Measurements from ENCODE around the gene SDC3.
"Not testable (repeated sequence)": the region's sequence is repeated elsewhere in the genome, so short reads cannot be mapped to it uniquely, and the experiment has no call there.

SDC3 gene, protein sequence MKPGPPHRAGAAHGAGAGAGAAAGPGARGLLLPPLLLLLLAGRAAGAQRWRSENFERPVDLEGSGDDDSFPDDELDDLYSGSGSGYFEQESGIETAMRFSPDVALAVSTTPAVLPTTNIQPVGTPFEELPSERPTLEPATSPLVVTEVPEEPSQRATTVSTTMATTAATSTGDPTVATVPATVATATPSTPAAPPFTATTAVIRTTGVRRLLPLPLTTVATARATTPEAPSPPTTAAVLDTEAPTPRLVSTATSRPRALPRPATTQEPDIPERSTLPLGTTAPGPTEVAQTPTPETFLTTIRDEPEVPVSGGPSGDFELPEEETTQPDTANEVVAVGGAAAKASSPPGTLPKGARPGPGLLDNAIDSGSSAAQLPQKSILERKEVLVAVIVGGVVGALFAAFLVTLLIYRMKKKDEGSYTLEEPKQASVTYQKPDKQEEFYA

DNA sequence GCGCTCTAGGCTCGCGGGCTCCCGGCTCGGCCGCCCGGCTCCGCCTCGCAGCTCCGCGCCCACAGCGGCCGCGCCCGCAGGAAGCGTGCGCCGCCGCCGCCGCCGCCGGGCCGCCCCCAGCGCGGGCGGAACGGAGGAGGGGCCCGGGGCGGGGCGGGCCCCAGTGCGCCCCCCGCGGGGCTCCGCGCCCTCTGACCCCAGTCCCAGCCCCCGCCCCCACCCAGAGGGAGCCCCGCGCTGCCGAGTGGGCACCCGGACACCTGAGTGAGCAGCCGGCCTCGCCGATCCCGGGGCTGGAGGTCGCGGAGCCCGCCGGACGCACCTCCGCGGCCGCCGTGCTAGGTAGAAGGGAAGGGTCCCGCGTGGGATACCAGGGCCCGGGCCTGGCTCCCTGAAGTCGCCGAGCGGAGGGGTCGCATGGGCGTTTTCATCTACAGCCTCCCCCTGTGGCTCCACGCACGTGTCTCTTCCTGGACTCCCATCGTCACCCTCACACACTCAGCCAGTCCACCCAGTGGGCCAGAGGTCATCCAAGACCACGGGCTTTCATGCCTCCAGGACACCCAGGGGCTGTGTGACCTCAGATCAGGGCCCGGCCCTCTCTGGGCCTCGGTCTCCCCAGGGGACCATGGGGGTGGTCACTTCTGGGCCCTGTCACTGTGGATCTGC, at the start of gene SDC3:
Gene SDC3, minus strand, starts transcription at position 63 of the 669 bp plus-strand sequence. CDS start 172 bp downstream, outside the sequence.
- Histone ChIP-seq H3K9me3 (ENCODE audit: control insufficient read depth in 2 of 2, low read length in 2 of 2) (no peaks in the 10 kb centered on the region), H3K36me3 (ENCODE audit: control insufficient read depth in 2 of 2, insufficient read depth in 2 of 2, low read length in 2 of 2) (no peaks in the 10 kb centered on the region), H3K4me3 (ENCODE audit: low read length in 2 of 2) (peak within 1 kb of the TSS; percentile 69 to 86), H3K4me1 (ENCODE audit: control insufficient read depth, insufficient read depth, low read length) (peaks cover 47% of the 10 kb centered on the region), H3K27ac (ENCODE audit: low read length) (peak within 1 kb of the TSS; percentile 74), H3K9ac (ENCODE audit: low read length in 2 of 2) (peak within 1 kb of the TSS; percentile 77 to 79), H3K27me3 (ENCODE audit: control insufficient read depth in 1 of 2, insufficient read depth in 2 of 2, low read length in 2 of 2) (no peaks in the 10 kb centered on the region)

DNA sequence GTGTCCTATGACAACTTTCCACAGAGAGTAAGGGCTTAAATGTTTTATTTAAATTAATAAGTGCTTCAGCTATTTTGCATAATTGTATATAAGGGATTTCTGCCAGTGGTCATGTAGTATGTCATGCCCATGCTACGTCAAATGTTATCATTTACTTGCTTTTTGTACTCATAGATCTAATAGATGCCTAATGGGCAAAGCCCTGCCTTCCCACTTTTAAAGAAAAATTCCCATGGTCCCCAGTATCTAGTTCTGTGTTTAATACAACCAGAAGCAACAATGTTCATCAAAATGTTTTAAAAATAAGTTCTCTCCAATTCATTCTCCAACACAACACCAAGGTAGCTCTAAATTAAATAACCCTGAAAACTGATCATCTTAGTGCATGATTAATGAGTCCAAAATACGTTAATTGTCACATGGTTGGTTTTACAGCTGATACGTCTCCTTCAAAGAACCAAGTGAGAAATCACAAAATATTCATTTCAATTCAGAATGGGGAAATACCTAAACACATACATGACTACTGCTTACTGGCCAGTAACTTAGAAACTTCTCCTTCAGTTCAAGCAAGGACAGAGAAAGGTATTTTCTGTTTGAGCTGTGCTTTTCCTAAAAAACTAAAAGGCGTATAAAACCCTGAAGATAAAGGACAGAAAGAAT, 49.1 kb upstream of the SDC3 start:
- Histone ChIP-seq H3K27ac (ENCODE audit: low read length) (no peak overlapping the region), H3K27me3 (ENCODE audit: control insufficient read depth in 1 of 2, insufficient read depth in 2 of 2, low read length in 2 of 2) (no peaks in the 10 kb centered on the region), H3K4me3 (ENCODE audit: low read length in 2 of 2) (no peak overlapping the region), H3K4me1 (ENCODE audit: control insufficient read depth, insufficient read depth, low read length) (no peaks in the 10 kb centered on the region), H3K9ac (ENCODE audit: low read length in 2 of 2) (no peak overlapping the region), H3K9me3 (ENCODE audit: control insufficient read depth in 2 of 2, low read length in 2 of 2) (no peaks in the 10 kb centered on the region), H3K36me3 (ENCODE audit: control insufficient read depth in 2 of 2, insufficient read depth in 2 of 2, low read length in 2 of 2) (peaks cover 18 to 28% of the 10 kb centered on the region in 2 donors)

DNA sequence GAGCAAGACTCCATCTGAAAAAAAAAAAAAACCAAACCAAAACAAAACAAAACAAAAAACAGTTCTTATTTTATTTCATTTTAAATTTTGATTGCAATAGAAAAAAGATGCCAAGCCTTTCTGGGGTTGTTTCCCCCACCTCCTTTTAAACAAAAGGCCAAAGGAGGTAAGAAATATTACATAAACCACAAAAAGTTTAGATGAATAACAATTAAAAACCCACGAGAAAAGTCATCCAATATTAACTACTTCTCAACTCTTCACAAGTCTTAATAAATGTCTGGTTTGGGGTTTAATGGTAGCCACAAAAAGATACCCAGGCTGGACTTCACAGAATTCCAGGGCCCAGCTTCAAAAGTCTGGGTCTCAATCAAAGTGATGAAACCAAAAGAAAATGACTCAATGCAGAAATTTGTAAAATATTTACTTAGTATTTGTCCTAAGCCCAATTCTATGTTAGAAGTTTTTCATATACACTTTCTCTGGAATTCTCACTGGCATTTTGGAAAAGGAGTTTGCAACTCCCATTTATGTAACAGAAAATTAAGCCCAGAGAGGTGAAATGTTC, 47.0 kb upstream of the SDC3 start:
- no peaks in the 10 kb centered on the region for H3K27me3 ChIP-seq (ENCODE audit: control insufficient read depth in 1 of 2, insufficient read depth in 2 of 2, low read length in 2 of 2)
- H3K36me3 ChIP-seq (ENCODE audit: control insufficient read depth in 2 of 2, insufficient read depth in 2 of 2, low read length in 2 of 2), result peaks cover 28 to 37% of the 10 kb centered on the region in 2 donors
- H3K9ac ChIP-seq (ENCODE audit: low read length in 2 of 2), result no peak overlapping the region
- H3K4me3 ChIP-seq (ENCODE audit: low read length in 2 of 2), result no peak overlapping the region
- no peak overlapping the region for H3K27ac ChIP-seq (ENCODE audit: low read length)
- no peaks in the 10 kb centered on the region for H3K4me1 ChIP-seq (ENCODE audit: control insufficient read depth, insufficient read depth, low read length)
- H3K9me3 ChIP-seq (ENCODE audit: control insufficient read depth in 2 of 2, low read length in 2 of 2), result no peaks in the 10 kb centered on the region

DNA sequence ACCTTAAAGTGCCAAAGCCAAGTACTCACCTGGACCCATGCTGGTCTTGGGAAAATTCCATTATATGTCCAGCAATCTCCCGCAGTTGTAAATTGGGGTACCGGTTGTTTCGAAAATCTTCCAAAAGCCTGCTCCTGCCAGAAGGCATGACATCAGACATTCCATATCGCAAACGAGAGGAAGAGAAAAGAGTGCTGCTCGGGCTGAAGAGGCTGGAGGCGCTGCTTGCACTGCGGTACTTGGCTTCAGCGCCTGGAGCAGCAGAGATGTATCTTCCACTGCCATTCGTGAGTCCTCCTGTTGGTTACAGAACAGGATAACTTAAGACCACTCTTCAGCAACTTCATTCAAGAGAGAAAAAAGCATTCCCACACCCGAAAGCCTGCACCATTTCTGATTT, 45.1 kb upstream of the SDC3 start:
- peaks cover 35 to 42% of the 10 kb centered on the region in 2 donors for H3K36me3 ChIP-seq (ENCODE audit: control insufficient read depth in 2 of 2, insufficient read depth in 2 of 2, low read length in 2 of 2)
- H3K9ac ChIP-seq (ENCODE audit: low read length in 2 of 2), result no peak overlapping the region
- no peaks in the 10 kb centered on the region for H3K27me3 ChIP-seq (ENCODE audit: control insufficient read depth in 1 of 2, insufficient read depth in 2 of 2, low read length in 2 of 2)
- no peak overlapping the region for H3K4me3 ChIP-seq (ENCODE audit: low read length in 2 of 2)
- no peaks in the 10 kb centered on the region for H3K9me3 ChIP-seq (ENCODE audit: control insufficient read depth in 2 of 2, low read length in 2 of 2)
- no peaks in the 10 kb centered on the region for H3K4me1 ChIP-seq (ENCODE audit: control insufficient read depth, insufficient read depth, low read length)
- H3K27ac ChIP-seq (ENCODE audit: low read length), result no peak overlapping the region

DNA sequence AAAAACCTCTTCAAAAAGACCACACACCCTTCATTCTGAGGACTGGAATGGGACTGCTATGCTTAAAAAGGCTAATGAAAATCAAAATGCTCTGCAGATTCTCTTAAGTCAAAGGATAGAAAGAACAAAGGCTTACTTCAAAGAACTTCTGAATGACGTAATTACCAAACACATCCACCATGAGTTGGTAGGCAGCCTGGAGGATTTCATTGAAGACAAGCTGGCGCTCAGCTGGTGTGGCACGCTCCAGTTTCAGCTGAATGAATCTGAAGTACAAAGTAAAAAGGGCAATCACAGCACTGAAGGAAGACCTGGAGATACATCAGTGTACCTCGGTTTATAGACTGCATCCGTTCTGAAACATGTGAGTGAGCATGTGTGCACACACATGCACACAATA, 43.5 kb upstream of the SDC3 start:
- H3K4me1 ChIP-seq (ENCODE audit: control insufficient read depth, insufficient read depth, low read length), result no peaks in the 10 kb centered on the region
- peaks cover 42 to 50% of the 10 kb centered on the region in 2 donors for H3K36me3 ChIP-seq (ENCODE audit: control insufficient read depth in 2 of 2, insufficient read depth in 2 of 2, low read length in 2 of 2)
- no peak overlapping the region for H3K4me3 ChIP-seq (ENCODE audit: low read length in 2 of 2)
- H3K27ac ChIP-seq (ENCODE audit: low read length), result no peak overlapping the region
- no peak overlapping the region for H3K9ac ChIP-seq (ENCODE audit: low read length in 2 of 2)
- no peaks in the 10 kb centered on the region for H3K9me3 ChIP-seq (ENCODE audit: control insufficient read depth in 2 of 2, low read length in 2 of 2)
- H3K27me3 ChIP-seq (ENCODE audit: control insufficient read depth in 1 of 2, insufficient read depth in 2 of 2, low read length in 2 of 2), result no peaks in the 10 kb centered on the region

DNA sequence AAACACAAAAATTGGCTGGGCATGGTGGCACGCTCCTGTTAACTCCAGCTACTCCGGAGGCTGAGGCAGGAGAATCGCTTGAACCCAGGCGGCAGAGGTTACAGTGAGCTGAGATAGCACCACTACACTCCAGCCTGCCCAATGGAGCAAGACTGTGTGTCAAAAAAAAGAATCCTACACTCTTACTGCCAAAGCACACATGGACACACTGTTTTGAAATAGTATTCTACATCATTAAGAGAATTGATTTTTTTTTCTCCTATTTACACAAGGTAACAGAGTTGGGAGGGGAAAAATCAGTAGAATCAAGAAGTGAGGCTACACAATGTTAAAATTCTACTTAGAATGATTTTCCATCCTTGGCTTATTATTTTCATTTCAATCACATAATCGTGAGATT, 42.1 kb upstream of the SDC3 start:
- H3K4me3 ChIP-seq (ENCODE audit: low read length in 2 of 2), result no peak overlapping the region
- peaks cover 42 to 54% of the 10 kb centered on the region in 2 donors for H3K36me3 ChIP-seq (ENCODE audit: control insufficient read depth in 2 of 2, insufficient read depth in 2 of 2, low read length in 2 of 2)
- no peaks in the 10 kb centered on the region for H3K9me3 ChIP-seq (ENCODE audit: control insufficient read depth in 2 of 2, low read length in 2 of 2)
- no peaks in the 10 kb centered on the region for H3K27me3 ChIP-seq (ENCODE audit: control insufficient read depth in 1 of 2, insufficient read depth in 2 of 2, low read length in 2 of 2)
- no peak overlapping the region for H3K27ac ChIP-seq (ENCODE audit: low read length)
- no peaks in the 10 kb centered on the region for H3K4me1 ChIP-seq (ENCODE audit: control insufficient read depth, insufficient read depth, low read length)
- H3K9ac ChIP-seq (ENCODE audit: low read length in 2 of 2), result no peak overlapping the region

DNA sequence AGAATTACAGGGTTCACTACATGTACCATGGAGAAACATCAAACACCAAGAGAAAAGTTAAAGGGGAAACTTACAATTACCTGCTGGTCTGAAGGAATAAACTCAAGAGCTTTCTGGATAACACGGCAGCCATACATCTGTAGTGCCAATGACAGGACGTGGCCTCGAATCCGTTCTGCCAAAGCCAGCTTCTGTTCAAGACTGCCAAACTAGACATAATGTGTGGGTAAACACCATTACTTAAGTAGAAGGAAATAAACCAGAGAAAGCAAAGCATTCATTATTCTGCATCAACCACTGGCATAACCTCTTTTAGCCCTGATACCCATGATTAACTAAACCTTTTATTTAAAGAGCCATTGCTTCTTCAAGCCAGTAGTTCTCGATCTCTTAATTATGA, 41.5 kb upstream of the SDC3 start:
- H3K36me3 ChIP-seq (ENCODE audit: control insufficient read depth in 2 of 2, insufficient read depth in 2 of 2, low read length in 2 of 2), result peaks cover 43 to 57% of the 10 kb centered on the region in 2 donors
- H3K4me3 ChIP-seq (ENCODE audit: low read length in 2 of 2), result no peak overlapping the region
- no peaks in the 10 kb centered on the region for H3K4me1 ChIP-seq (ENCODE audit: control insufficient read depth, insufficient read depth, low read length)
- H3K27me3 ChIP-seq (ENCODE audit: control insufficient read depth in 1 of 2, insufficient read depth in 2 of 2, low read length in 2 of 2), result no peaks in the 10 kb centered on the region
- H3K27ac ChIP-seq (ENCODE audit: low read length), result no peak overlapping the region
- no peak overlapping the region for H3K9ac ChIP-seq (ENCODE audit: low read length in 2 of 2)
- H3K9me3 ChIP-seq (ENCODE audit: control insufficient read depth in 2 of 2, low read length in 2 of 2), result no peaks in the 10 kb centered on the region

DNA sequence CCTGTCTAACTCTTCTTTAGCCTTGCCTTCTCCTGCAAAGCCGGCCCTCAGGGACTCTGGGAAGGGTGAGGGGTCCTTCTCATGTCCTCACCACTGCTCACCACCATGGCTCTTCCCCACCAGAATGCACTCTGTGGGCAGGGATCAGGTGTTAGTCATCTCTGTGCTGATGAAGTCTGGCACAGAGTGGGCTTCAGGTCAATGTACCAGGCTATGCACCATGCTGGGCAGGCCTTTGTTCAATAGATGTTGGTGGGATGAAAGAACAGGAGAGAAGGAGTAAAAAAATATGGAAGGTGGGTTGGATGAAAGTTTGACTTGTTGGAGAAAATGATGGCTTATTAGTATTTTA, 40.9 kb upstream of the SDC3 start:
- not testable (repeated sequence) for H3K4me1 ChIP-seq (ENCODE audit: control insufficient read depth, insufficient read depth, low read length); H3K9me3 ChIP-seq (ENCODE audit: control insufficient read depth in 2 of 2, low read length in 2 of 2); H3K9ac ChIP-seq (ENCODE audit: low read length in 2 of 2); H3K27me3 ChIP-seq (ENCODE audit: control insufficient read depth in 1 of 2, insufficient read depth in 2 of 2, low read length in 2 of 2); H3K27ac ChIP-seq (ENCODE audit: low read length); H3K4me3 ChIP-seq (ENCODE audit: low read length in 2 of 2)
- peaks cover 46 to 60% of the 10 kb centered on the region in 2 donors for H3K36me3 ChIP-seq (ENCODE audit: control insufficient read depth in 2 of 2, insufficient read depth in 2 of 2, low read length in 2 of 2)

DNA sequence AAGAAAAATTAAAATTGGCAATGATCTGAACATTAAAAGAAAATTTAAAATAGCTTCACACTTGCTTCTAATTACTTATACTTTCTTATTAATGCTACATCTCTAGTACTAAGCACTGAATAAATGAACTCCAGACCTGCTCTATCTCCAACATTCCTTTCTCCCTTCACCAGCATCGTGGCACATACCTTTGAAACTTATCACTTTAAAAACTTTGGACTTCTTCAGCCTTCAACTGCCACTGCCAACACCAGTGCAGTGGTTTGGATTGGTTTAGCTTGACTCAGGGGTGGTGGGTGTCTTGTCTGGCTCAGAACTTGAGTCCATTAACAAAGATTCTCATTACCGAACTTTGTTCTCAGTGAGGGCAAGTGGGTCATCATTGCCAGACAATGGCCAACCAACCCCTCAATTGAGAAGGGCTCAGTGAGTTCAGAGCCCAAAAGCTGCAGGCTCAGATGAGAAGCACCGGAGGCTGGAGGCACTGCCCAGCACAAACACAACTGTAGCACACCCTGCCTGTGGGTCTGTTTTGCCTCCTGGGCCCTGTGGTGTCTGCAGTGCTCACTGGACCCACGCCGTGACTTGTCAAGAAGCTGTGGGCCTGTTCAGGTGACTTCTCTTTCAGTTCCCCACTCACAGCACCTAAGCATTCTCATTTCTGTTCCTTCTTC, 40.4 kb upstream of the SDC3 start:
- not testable (repeated sequence) for H3K9me3 ChIP-seq (ENCODE audit: control insufficient read depth in 2 of 2, low read length in 2 of 2); H3K4me1 ChIP-seq (ENCODE audit: control insufficient read depth, insufficient read depth, low read length); H3K27me3 ChIP-seq (ENCODE audit: control insufficient read depth in 1 of 2, insufficient read depth in 2 of 2, low read length in 2 of 2); H3K9ac ChIP-seq (ENCODE audit: low read length in 2 of 2); H3K4me3 ChIP-seq (ENCODE audit: low read length in 2 of 2); H3K27ac ChIP-seq (ENCODE audit: low read length)
- peaks cover 41 to 58% of the 10 kb centered on the region in 2 donors for H3K36me3 ChIP-seq (ENCODE audit: control insufficient read depth in 2 of 2, insufficient read depth in 2 of 2, low read length in 2 of 2)

DNA sequence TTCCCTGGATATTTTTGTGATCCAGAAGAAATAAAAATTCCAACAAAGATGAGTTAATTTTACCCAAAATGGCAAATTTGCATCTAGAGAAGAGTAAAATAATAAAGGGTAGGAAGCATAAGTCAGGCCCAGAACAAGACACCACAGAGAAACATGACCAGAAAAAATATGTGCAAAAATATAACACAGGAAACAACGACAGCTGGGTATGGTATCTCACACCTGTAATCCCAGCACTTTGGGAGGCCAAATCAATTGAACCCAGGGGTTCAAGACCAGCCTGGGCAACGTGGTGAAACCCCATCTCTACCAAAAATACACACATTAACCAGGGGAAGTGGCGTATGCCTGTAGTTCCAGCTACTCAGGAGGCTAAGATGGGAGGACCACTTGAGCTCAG, 39.7 kb upstream of the SDC3 start:
- H3K9ac ChIP-seq (ENCODE audit: low read length in 2 of 2), result no peak overlapping the region
- peaks cover 35 to 52% of the 10 kb centered on the region in 2 donors for H3K36me3 ChIP-seq (ENCODE audit: control insufficient read depth in 2 of 2, insufficient read depth in 2 of 2, low read length in 2 of 2)
- H3K4me1 ChIP-seq (ENCODE audit: control insufficient read depth, insufficient read depth, low read length), result no peaks in the 10 kb centered on the region
- H3K27ac ChIP-seq (ENCODE audit: low read length), result no peak overlapping the region
- H3K9me3 ChIP-seq (ENCODE audit: control insufficient read depth in 2 of 2, low read length in 2 of 2), result no peaks in the 10 kb centered on the region
- no peaks in the 10 kb centered on the region for H3K27me3 ChIP-seq (ENCODE audit: control insufficient read depth in 1 of 2, insufficient read depth in 2 of 2, low read length in 2 of 2)
- no peak overlapping the region for H3K4me3 ChIP-seq (ENCODE audit: low read length in 2 of 2)

Measured in stomach smooth muscle (tissue), 2 donors.